ENCODE measurements around the gene TNFRSF1A. TPM values are rescaled to one million over a fixed set of nuclear protein-coding genes. Genes with fewer than 3 reads are reported as not detected.

Gene TNFRSF1A
- total RNA-seq (2014; rRNA removed) = 95.1 and 97.4 TPM in 2 replicates
- percentile 94 among the genes with signal in this experiment for Bru-seq, nascent RNA
- percentile 95 among the genes with signal in this experiment for BruChase-seq, experiment 1, labeled RNA remaining after a 6-hour chase
- BruChase-seq, experiment 2, labeled RNA remaining after a 2-hour chase = percentile 94 among the genes with signal in this experiment
- long read RNA-seq, transcript TNFRSF1A-201 (10 exons, 2,223 nt) = major isoform, 40 of 94 reads
- long read RNA-seq, partial matches to known transcripts = 28 of 94 reads
- long read RNA-seq, other reads (novel, unspliced or antisense) = 24 of 94 reads

DNA sequence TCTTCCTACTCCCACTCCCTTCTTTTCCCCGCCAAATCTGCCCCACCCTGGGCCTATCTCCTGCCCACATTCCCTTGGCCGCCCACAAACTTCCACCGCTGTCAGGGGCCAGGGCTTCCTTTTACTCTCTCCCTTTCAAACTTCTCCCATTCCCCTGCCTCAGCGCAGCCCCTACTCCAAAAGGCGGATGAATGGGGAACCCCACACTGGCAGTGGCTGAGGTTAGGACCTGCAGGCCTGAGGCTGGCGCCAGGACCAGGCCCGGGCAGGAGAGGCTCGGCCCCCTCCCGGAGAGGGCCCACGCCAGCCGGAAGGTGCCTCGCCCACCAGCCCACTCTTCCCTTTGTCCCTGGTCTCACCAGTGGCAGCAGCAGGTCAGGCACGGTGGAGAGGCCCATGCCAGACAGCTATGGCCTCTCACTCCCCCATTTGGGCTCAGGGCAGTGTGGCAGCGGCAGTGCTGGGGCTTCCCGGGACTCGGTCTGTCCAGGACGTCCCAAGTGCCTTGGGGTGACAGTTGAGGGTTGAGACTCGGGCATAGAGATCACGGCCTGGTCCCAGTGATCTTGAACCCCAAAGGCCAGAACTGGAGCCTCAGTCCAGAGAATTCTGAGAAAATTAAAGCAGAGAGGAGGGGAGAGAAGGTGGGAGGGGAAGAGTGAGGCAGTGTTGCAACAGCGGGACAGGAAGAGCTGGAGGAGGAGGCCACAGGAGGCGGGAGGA lies at the start of gene TNFRSF1A:
Gene TNFRSF1A (minus strand): TSS at position 660 of the 723 bp plus-strand sequence. CDS start 262 bp downstream, at position 398.
- ATAC-seq (peak; percentile 52), DNase-seq (peak; percentile 61)
- TSS peak; percentile 77 for BruUV-seq (replicated peaks)
- ChIA-PET CTCF (no interaction called here), POLR2A (ENCODE audit: unreplicated experiment) (interaction anchor here (0.6 kb wide), 1 partner anchor 62 kb away, joined by 5 read pairs; no protein-coding TSS in a partner anchor)
- TF ChIP-seq, protein P1, sequence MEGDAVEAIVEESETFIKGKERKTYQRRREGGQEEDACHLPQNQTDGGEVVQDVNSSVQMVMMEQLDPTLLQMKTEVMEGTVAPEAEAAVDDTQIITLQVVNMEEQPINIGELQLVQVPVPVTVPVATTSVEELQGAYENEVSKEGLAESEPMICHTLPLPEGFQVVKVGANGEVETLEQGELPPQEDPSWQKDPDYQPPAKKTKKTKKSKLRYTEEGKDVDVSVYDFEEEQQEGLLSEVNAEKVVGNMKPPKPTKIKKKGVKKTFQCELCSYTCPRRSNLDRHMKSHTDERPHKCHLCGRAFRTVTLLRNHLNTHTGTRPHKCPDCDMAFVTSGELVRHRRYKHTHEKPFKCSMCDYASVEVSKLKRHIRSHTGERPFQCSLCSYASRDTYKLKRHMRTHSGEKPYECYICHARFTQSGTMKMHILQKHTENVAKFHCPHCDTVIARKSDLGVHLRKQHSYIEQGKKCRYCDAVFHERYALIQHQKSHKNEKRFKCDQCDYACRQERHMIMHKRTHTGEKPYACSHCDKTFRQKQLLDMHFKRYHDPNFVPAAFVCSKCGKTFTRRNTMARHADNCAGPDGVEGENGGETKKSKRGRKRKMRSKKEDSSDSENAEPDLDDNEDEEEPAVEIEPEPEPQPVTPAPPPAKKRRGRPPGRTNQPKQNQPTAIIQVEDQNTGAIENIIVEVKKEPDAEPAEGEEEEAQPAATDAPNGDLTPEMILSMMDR (conservative IDR thresholded peaks at IDR 0.05; ENCODE audit: low read depth, low read length) = no peak
- Histone ChIP-seq H3K9me2 (replicated peaks; ENCODE audit: low read length) (no peaks in the 10 kb centered on the region), H3K4me1 (ENCODE audit: insufficient read depth, low read length) (peaks cover 61% of the 10 kb centered on the region), H3K9ac (ENCODE audit: low read length) (peak within 1 kb of the TSS; percentile 92), H3K4me2 (ENCODE audit: low read length) (peak within 1 kb of the TSS; percentile 85), H4K20me1 (ENCODE audit: low read length) (0 out of 2 replicates have a peak, but pooled peaks cover 9% of the 10 kb centered on the region), H3K79me2 (ENCODE audit: low read length) (peaks cover 59% of the 10 kb centered on the region), H3K27ac (ENCODE audit: low read length) (peak within 1 kb of the TSS; percentile 83), H3K4me3 (ENCODE audit: low read length) (peak within 1 kb of the TSS; percentile 90), H2AFZ (ENCODE audit: low read length) (peak within 1 kb of the TSS; percentile 72), H3K9me3 (ENCODE audit: low read length) (no peaks in the 10 kb centered on the region), H3K36me3 (ENCODE audit: low read depth, low read length) (no peaks in the 10 kb centered on the region), H3F3A (ENCODE audit: low read length, unreplicated experiment) (no peaks in the 10 kb centered on the region), H3K27me3 (ENCODE audit: low read length) (no peaks in the 10 kb centered on the region)
- intact Hi-C loops (cut with micrococcal nuclease) = loop anchor here (2.0 kb wide), 1 partner anchor 43 kb away; the partner anchor contains the start of gene LTBR

DNA sequence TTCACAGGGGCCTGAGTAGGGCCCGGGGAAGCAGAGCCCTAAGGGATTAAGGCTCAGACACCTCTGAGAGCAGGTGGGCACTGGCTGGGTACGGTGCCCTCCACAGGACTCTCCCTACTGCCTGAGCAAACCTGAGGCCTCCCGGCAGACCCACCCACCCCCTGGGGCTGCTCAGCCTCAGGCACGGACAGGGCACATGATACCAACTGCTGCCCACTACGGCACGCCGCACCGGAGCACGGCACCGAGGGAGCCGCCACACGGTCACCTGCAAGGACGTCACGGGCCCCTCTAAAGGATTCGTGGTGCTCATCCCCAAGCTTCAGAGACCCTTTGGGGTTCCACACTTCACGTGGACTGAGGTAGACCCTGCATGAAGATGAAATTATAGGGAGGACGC lies 49.1 kb upstream of the TNFRSF1A start:
- TSS peak; percentile 23 for BruUV-seq (replicated peaks)
- Histone ChIP-seq H4K20me1 (ENCODE audit: low read length) (no peaks in the 10 kb centered on the region), H3K79me2 (ENCODE audit: low read length) (peaks cover 23% of the 10 kb centered on the region), H3K4me2 (ENCODE audit: low read length) (no peak overlapping the region), H3K9me2 (replicated peaks; ENCODE audit: low read length) (no peaks in the 10 kb centered on the region), H3K27me3 (ENCODE audit: low read length) (no peaks in the 10 kb centered on the region), H3K4me1 (ENCODE audit: insufficient read depth, low read length) (peaks cover 2% of the 10 kb centered on the region), H3K4me3 (ENCODE audit: low read length) (no peak overlapping the region), H3K9me3 (ENCODE audit: low read length) (no peaks in the 10 kb centered on the region), H3K9ac (ENCODE audit: low read length) (no peak overlapping the region), H3F3A (ENCODE audit: low read length, unreplicated experiment) (no peaks in the 10 kb centered on the region), H3K36me3 (ENCODE audit: low read depth, low read length) (peaks cover 30% of the 10 kb centered on the region), H2AFZ (ENCODE audit: low read length) (no peak overlapping the region), H3K27ac (ENCODE audit: low read length) (no peak overlapping the region)
- TF ChIP-seq EZH2 (IDR thresholded peaks at IDR 0.05; ENCODE audit: low read length, unreplicated experiment) (no peak), EZH2phosphoT487 (IDR thresholded peaks at IDR 0.05; ENCODE audit: borderline replicate concordance, low read length) (no peak)
- TF ChIP-seq, protein P1 (conservative IDR thresholded peaks at IDR 0.05; ENCODE audit: low read depth, low read length) = no peak
- DNase-seq (no peak), ATAC-seq (no peak)
- intact Hi-C loops (cut with micrococcal nuclease) = no loop called here
- ChIA-PET POLR2A (ENCODE audit: unreplicated experiment) (no interaction called here), CTCF (no interaction called here)
